ENCODE data around the gene UBE2U.
A peak's percentile ranks its signal among the peaks of the same experiment; 100 is the strongest.

Gene UBE2U

GRCh38 chr1:64171797-64172281 is 31.6 kb upstream of the UBE2U start:
- TF ChIP-seq RAD21 (IDR thresholded peaks at IDR 0.05; ENCODE audit: low read depth): no peak
- TF ChIP-seq CEBPB (IDR thresholded peaks at IDR 0.05): peak; percentile 52
- TF ChIP-seq, protein P1, sequence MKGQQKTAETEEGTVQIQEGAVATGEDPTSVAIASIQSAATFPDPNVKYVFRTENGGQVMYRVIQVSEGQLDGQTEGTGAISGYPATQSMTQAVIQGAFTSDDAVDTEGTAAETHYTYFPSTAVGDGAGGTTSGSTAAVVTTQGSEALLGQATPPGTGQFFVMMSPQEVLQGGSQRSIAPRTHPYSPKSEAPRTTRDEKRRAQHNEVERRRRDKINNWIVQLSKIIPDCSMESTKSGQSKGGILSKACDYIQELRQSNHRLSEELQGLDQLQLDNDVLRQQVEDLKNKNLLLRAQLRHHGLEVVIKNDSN (IDR thresholded peaks at IDR 0.05): no peak

DNA sequence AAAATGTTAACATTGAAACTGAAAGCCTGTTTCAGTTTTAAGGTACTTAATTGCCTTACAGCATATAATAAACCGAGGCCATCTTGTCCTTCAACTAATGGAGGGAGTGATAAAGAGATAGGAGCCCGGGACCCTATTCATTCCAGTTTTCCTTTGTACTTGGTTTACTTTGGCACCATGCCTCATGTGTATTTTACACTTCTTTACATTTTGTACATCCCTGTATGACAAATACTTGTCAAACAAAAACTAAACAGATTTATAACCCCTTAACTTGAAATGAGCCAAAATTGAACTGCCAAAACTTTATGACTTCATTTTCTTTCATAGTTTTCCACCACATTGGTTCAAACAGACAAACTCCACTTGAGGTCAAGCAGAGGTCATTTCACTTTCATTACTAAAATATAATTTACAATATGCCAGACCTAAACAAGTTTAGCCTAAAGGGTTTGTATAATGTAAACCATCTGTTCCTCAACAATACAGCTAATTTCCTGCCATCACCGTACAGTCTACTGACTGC is 30.9 kb upstream of the UBE2U start:
- no peak for TF ChIP-seq TAF1 (IDR thresholded peaks at IDR 0.05; ENCODE audit: low read depth)
- TF ChIP-seq EP300 (IDR thresholded peaks at IDR 0.05; ENCODE audit: borderline replicate concordance): no peak
- TF ChIP-seq TEAD4 (IDR thresholded peaks at IDR 0.05): no peak
- no peak for TF ChIP-seq ZBTB7A (IDR thresholded peaks at IDR 0.05; ENCODE audit: low read depth)
- TF ChIP-seq, protein P2, sequence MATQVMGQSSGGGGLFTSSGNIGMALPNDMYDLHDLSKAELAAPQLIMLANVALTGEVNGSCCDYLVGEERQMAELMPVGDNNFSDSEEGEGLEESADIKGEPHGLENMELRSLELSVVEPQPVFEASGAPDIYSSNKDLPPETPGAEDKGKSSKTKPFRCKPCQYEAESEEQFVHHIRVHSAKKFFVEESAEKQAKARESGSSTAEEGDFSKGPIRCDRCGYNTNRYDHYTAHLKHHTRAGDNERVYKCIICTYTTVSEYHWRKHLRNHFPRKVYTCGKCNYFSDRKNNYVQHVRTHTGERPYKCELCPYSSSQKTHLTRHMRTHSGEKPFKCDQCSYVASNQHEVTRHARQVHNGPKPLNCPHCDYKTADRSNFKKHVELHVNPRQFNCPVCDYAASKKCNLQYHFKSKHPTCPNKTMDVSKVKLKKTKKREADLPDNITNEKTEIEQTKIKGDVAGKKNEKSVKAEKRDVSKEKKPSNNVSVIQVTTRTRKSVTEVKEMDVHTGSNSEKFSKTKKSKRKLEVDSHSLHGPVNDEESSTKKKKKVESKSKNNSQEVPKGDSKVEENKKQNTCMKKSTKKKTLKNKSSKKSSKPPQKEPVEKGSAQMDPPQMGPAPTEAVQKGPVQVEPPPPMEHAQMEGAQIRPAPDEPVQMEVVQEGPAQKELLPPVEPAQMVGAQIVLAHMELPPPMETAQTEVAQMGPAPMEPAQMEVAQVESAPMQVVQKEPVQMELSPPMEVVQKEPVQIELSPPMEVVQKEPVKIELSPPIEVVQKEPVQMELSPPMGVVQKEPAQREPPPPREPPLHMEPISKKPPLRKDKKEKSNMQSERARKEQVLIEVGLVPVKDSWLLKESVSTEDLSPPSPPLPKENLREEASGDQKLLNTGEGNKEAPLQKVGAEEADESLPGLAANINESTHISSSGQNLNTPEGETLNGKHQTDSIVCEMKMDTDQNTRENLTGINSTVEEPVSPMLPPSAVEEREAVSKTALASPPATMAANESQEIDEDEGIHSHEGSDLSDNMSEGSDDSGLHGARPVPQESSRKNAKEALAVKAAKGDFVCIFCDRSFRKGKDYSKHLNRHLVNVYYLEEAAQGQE (IDR thresholded peaks at IDR 0.05; ENCODE audit: low read depth): no peak
- TF ChIP-seq, protein P3, sequence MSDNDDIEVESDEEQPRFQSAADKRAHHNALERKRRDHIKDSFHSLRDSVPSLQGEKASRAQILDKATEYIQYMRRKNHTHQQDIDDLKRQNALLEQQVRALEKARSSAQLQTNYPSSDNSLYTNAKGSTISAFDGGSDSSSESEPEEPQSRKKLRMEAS (IDR thresholded peaks at IDR 0.05): no peak
- TF ChIP-seq CEBPB (IDR thresholded peaks at IDR 0.05): no peak
- TF ChIP-seq TCF12 (IDR thresholded peaks at IDR 0.05; ENCODE audit: low read depth): no peak

DNA sequence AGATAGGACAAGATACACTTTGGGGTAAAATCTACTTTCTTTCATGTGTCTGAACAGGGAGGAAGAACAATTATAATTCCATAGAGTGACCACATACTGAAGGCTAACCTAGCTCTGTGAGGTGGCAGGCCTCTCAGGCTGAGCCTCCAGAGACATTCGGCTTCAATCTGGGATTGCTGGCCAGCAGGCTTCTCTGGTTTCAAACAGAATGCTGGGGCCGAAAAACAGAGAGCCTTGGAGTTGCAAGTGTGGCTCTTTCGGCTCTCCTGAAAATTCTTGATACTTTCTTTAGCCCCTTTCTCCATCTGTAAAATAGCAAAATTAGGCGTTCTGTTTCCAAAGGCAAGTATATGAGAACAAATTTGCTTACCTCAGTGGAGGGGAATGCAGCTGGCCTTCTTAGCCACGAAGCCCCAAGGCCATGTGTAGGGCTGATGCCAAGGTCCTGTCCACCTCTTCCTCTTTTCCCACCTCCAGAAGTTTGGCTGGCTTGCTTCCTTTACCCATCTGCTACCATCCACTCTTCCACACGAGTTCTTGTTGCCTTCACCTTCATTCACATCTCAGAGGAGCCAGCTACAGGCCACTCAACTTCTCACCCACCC is 30.0 kb upstream of the UBE2U start:
- TF ChIP-seq, protein P2 (IDR thresholded peaks at IDR 0.05; ENCODE audit: low read depth): no peak
- TF ChIP-seq CEBPB (IDR thresholded peaks at IDR 0.05) (no peak), EGR1 (IDR thresholded peaks at IDR 0.05) (no peak), CREB1 (IDR thresholded peaks at IDR 0.05; ENCODE audit: low read depth) (no peak), EP300 (IDR thresholded peaks at IDR 0.05; ENCODE audit: borderline replicate concordance) (no peak), RAD21 (IDR thresholded peaks at IDR 0.05; ENCODE audit: low read depth) (no peak), TAF1 (IDR thresholded peaks at IDR 0.05; ENCODE audit: low read depth) (no peak), YY1 (IDR thresholded peaks at IDR 0.05; ENCODE audit: low read depth) (no peak), TCF12 (IDR thresholded peaks at IDR 0.05; ENCODE audit: low read depth) (no peak), NFIC (IDR thresholded peaks at IDR 0.05) (no peak), TEAD4 (IDR thresholded peaks at IDR 0.05) (no peak)
- TF ChIP-seq, protein P1 (IDR thresholded peaks at IDR 0.05): no peak
- TF ChIP-seq, protein P3 (IDR thresholded peaks at IDR 0.05): no peak

DNA sequence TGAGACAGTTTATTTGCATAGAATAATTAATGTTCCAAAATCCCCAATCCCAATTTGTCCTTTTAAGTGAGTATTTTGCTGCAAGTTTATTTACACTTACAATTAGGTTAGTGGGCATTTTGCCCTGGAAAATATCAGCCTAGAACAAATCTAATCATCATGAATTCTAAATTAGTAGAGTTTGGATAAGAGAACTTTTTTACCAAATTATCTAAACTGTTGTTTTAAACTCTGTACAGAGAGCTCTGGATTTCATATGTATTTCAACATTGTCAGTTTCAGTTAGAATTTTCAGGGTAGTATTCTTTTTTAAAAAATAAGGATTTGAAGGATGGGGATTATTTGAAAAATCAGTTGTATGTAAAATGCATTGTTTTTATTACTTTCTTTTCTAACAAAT is 27.8 kb upstream of the UBE2U start:
- TF ChIP-seq EP300 (IDR thresholded peaks at IDR 0.05; ENCODE audit: borderline replicate concordance) (no peak), CREB1 (IDR thresholded peaks at IDR 0.05; ENCODE audit: low read depth) (no peak), TEAD4 (IDR thresholded peaks at IDR 0.05) (no peak), TCF12 (IDR thresholded peaks at IDR 0.05; ENCODE audit: low read depth) (no peak), EGR1 (IDR thresholded peaks at IDR 0.05) (no peak), RAD21 (IDR thresholded peaks at IDR 0.05; ENCODE audit: low read depth) (no peak), CEBPB (IDR thresholded peaks at IDR 0.05) (no peak), TAF1 (IDR thresholded peaks at IDR 0.05; ENCODE audit: low read depth) (no peak), FOXM1 (IDR thresholded peaks at IDR 0.05; ENCODE audit: borderline replicate concordance, low read depth) (no peak), YY1 (IDR thresholded peaks at IDR 0.05; ENCODE audit: low read depth) (no peak), ZBTB7A (IDR thresholded peaks at IDR 0.05; ENCODE audit: low read depth) (no peak), NFIC (IDR thresholded peaks at IDR 0.05) (no peak)
- TF ChIP-seq, protein P2 (IDR thresholded peaks at IDR 0.05; ENCODE audit: low read depth): no peak
- TF ChIP-seq, protein P1 (IDR thresholded peaks at IDR 0.05): no peak
- TF ChIP-seq, protein P3 (IDR thresholded peaks at IDR 0.05): no peak
